Lung (tissue), 16 donors: ENCODE data around the gene ADAM23. TPM values are rescaled to one million over a fixed set of nuclear protein-coding genes. Genes with fewer than 3 reads are reported as not detected.
"Not testable (repeated sequence)": the region's sequence is repeated elsewhere in the genome, so short reads cannot be mapped to it uniquely, and the experiment has no call there.

Source experiments
- ATAC-seq: fragments of 200-7000 bp; cut with Tn5 transposase; one replicate; pipeline ENCODE4 v1.9.1; 2020; ENCODE audit warnings: moderate number of reproducible peaks; ENCODE audit not compliant: insufficient read depth, low FRiP score
- DNase-seq, 3 donors: peaks; one replicate each; pipeline ENCODE4 v3.0.0-alpha.2; 2013 to 2017
- H3K27ac ChIP-seq, 2 donors: one replicate each; pipeline ENCODE4 v1.5.1; 2013; ENCODE audit warnings: mild to moderate bottlenecking in 2 of 2, moderate library complexity in 2 of 2, control low read depth in 1 of 2, inconsistent platforms in 1 of 2, low read depth in 1 of 2, low read length in 1 of 2
- H3K27me3 ChIP-seq, 3 donors: one replicate each; pipeline ENCODE4 v1.5.1; 2013; ENCODE audit warnings: low read length in 2 of 3; ENCODE audit not compliant: control insufficient read depth in 3 of 3, insufficient read depth in 3 of 3
- H3K36me3 ChIP-seq, 4 donors: one replicate each; pipeline ENCODE4 v1.5.1; 2013; ENCODE audit warnings: low read length in 4 of 4, mild to moderate bottlenecking in 1 of 4, moderate library complexity in 1 of 4; ENCODE audit not compliant: control insufficient read depth in 4 of 4, insufficient read depth in 4 of 4
- H3K4me1 ChIP-seq, 5 donors: one replicate each; pipeline ENCODE4 v1.5.1; 2013; ENCODE audit warnings: low read length in 5 of 5, mild to moderate bottlenecking in 2 of 5, moderate library complexity in 1 of 5; ENCODE audit not compliant: control insufficient read depth in 5 of 5, insufficient read depth in 5 of 5
- H3K4me3 ChIP-seq: one replicate; pipeline ENCODE4 v1.5.1; 2013; ENCODE audit warnings: mild to moderate bottlenecking, control low read depth, moderate library complexity
- H3K9ac ChIP-seq, 2 donors: one replicate each; pipeline ENCODE4 v1.5.1; 2013; ENCODE audit warnings: low read length in 2 of 2, control low read depth in 1 of 2; ENCODE audit not compliant: insufficient read depth in 1 of 2
- H3K9me3 ChIP-seq, 4 donors: one replicate each; pipeline ENCODE4 v1.5.1; 2013; ENCODE audit warnings: low read length in 3 of 4, mild to moderate bottlenecking in 1 of 4, moderate library complexity in 1 of 4; ENCODE audit not compliant: control insufficient read depth in 4 of 4, insufficient read depth in 3 of 4
- WGBS, 2 donors: extraction: QIAGEN DNeasy Blood & Tissue Kit; methylation state at CpG; one replicate each; pipeline ENCODE4 v1.1.7; 2013; 5-methylcytosine and 5-hydroxymethylcytosine counted together
- long read RNA-seq, 5 donors: transcript quantifications; one replicate each; lab custom pipeline, GENCODE V29; 2026
- polyA plus RNA-seq, 2 donors: library from polyadenylated mRNA; stranded (reverse); fragments of 200-250 nt; gene quantifications; one replicate each; pipeline ENCODE4 v1.2.1, GENCODE V29; 2013
- total RNA-seq, 2 donors: library from RNA; depleted of rRNA in 1 of 2; stranded (reverse); fragments of >200 nt in 1 of 2; gene quantifications; one replicate each; pipeline ENCODE4 v1.2.1, GENCODE V29; 2014 to 2021
- TF ChIP-seq, protein P1 (sequence below): IDR thresholded peaks from 2 replicates; pipeline ENCODE4 v1.5.1; 2012; ENCODE audit warnings: mild to moderate bottlenecking; ENCODE audit errors: control extremely low read depth, extremely low read depth
- donor health status: control.
- donor health status: control.
- donor health status: Bipolar disorder and iron deficiency.
- donor health status: healthy.
- donor health status: DM: yes; HTN: yes; CAD: no.

ADAM23 gene, protein sequence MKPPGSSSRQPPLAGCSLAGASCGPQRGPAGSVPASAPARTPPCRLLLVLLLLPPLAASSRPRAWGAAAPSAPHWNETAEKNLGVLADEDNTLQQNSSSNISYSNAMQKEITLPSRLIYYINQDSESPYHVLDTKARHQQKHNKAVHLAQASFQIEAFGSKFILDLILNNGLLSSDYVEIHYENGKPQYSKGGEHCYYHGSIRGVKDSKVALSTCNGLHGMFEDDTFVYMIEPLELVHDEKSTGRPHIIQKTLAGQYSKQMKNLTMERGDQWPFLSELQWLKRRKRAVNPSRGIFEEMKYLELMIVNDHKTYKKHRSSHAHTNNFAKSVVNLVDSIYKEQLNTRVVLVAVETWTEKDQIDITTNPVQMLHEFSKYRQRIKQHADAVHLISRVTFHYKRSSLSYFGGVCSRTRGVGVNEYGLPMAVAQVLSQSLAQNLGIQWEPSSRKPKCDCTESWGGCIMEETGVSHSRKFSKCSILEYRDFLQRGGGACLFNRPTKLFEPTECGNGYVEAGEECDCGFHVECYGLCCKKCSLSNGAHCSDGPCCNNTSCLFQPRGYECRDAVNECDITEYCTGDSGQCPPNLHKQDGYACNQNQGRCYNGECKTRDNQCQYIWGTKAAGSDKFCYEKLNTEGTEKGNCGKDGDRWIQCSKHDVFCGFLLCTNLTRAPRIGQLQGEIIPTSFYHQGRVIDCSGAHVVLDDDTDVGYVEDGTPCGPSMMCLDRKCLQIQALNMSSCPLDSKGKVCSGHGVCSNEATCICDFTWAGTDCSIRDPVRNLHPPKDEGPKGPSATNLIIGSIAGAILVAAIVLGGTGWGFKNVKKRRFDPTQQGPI
- 1 to 10 TPM; 1.6 to 1.7 TPM for total RNA-seq
- under 1 TPM; 0.57 to 0.76 TPM for polyA plus RNA-seq
- long read RNA-seq, donor 1: 0 reads
- long read RNA-seq, donor 2: 0 reads
- long read RNA-seq, donor 3: 0 reads
- long read RNA-seq, donor 4: 0 reads
- long read RNA-seq, donor 5, full-length matches to known transcripts: 1 of 1 reads
- long read RNA-seq, donor 5, partial matches to known transcripts: 0 of 1 reads
- long read RNA-seq, donor 5, other reads (novel, unspliced or antisense): 0 of 1 reads

DNA sequence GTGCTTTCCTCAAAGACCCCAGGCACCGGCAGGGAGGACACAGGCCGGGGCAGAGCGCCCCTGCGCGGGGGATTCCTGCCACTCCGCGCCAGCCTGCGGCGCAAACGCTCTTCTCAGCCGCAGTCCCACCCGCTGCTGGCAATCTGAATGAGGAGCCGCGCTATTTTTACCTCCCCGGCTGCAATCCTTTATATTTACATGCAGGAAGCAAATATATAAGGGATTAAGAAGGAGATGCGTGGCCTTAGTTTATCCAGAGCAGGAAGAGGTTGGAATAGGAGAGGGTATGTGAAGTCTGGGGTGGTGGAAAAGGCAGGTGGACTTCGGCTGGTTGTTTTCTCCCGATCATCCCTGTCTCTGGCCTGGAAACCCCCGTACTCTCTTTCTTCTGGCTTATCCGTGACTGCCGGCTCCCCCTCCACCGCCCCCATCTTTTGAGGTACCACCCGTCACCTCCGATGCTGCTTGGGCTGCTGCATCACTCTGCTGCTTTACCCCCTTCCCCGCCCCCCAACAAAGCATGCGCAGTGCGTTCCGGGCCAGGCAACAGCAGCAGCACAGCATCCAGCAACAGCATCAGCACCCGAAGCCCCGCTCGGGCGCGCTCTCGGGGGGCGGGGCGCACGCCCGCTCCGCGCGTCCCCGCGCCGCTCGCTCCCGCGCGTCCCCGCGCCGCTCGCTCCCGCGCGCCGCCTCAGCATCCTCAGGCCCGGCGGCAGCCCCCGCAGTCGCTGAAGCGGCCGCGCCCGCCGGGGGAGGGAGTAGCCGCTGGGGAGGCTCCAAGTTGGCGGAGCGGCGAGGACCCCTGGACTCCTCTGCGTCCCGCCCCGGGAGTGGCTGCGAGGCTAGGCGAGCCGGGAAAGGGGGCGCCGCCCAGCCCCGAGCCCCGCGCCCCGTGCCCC lies at the start of gene ADAM23:
Gene ADAM23, plus strand, starts transcription at position 700 of the 902 bp plus-strand sequence. CDS start 335 bp downstream, outside the sequence.
- H3K27me3 ChIP-seq: peaks cover 6 to 42% (median 32%) of the 10 kb centered on the region in 3 donors
- 0 to 1% methylated on average over 32 to 81 of the region's 81 CpGs for WGBS, 2 donors
- peaks cover 0 to 5% (median 0%) of the 10 kb centered on the region in 4 donors for H3K9me3 ChIP-seq
- no peak within 1 kb of the TSS for H3K9ac ChIP-seq
- peak within 1 kb of the TSS; percentile 36 for H3K4me3 ChIP-seq
- peak within 1 kb of the TSS in 1 of 2 donors; percentile 84 for H3K27ac ChIP-seq
- H3K36me3 ChIP-seq: no peaks in the 10 kb centered on the region
- TF ChIP-seq, protein P1, sequence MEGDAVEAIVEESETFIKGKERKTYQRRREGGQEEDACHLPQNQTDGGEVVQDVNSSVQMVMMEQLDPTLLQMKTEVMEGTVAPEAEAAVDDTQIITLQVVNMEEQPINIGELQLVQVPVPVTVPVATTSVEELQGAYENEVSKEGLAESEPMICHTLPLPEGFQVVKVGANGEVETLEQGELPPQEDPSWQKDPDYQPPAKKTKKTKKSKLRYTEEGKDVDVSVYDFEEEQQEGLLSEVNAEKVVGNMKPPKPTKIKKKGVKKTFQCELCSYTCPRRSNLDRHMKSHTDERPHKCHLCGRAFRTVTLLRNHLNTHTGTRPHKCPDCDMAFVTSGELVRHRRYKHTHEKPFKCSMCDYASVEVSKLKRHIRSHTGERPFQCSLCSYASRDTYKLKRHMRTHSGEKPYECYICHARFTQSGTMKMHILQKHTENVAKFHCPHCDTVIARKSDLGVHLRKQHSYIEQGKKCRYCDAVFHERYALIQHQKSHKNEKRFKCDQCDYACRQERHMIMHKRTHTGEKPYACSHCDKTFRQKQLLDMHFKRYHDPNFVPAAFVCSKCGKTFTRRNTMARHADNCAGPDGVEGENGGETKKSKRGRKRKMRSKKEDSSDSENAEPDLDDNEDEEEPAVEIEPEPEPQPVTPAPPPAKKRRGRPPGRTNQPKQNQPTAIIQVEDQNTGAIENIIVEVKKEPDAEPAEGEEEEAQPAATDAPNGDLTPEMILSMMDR: no peak
- DNase-seq (peak; percentile 77 to 82 (median 81)), ATAC-seq (no peak)
- H3K4me1 ChIP-seq: peaks cover 0 to 14% (median 3%) of the 10 kb centered on the region in 5 donors

DNA sequence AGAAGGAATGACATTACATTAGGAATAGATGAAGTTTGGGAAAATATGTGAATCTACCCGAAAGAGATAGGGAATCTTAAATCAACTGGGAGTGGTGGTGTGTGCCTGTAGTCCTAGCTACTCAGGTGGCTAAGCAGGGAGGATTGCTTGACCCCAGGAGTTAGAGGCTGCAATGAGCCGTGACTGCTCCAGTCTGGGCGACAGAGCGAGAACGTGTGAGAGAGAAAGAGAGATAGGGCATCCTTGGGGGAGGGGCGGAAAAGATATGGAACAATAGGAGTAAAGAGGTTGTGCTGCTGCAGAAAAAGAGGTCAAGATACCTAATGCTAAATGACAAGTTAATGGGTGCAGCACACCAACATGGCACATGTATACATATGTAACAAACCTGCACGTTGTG lies 47.1 kb upstream of the ADAM23 start:
- DNase-seq: no peak
- H3K4me1 ChIP-seq: no peaks in the 10 kb centered on the region
- H3K9ac ChIP-seq: no peak overlapping the region
- H3K4me3 ChIP-seq: no peak overlapping the region
- TF ChIP-seq, protein P1: no peak
- H3K36me3 ChIP-seq: no peaks in the 10 kb centered on the region
- ATAC-seq: no peak
- no peak overlapping the region for H3K27ac ChIP-seq
- WGBS, 2 donors: 72 to 77% methylated on average over 7 of the region's 7 CpGs
- H3K9me3 ChIP-seq: peaks cover 0 to 4% (median 0%) of the 10 kb centered on the region in 4 donors
- H3K27me3 ChIP-seq: no peaks in the 10 kb centered on the region

DNA sequence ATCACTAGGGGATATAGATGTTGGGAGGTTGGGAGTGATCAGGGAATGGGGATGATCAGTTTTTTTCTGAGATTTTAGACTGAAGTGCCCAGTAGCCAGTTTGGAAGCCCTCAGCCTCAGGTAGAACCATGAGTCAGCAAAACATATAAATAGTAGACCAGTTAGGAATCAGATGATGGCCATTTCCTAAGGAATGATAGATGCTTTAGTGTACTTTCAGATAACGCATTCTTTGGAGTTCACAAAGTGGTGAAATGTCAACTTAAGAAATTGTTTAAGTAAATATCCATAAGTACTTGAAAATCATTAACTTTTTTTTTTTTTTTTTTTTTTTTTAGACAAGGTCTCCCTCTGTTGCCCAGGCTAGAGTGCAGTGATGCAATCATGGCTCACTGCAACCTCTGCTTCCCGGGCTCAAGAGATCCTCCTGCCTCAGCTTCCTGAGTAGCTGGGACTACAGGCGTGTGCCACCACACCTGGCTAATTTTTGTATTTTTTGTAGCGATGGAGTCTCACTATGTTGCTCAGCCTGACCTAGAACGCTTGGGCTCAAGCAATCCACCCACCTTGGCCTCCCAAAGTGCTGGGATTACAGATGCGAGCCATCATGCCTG lies 40.3 kb upstream of the ADAM23 start:
- not testable (repeated sequence) for H3K4me3 ChIP-seq, H3K4me1 ChIP-seq, H3K9me3 ChIP-seq, H3K9ac ChIP-seq, H3K27ac ChIP-seq, H3K27me3 ChIP-seq, H3K36me3 ChIP-seq
- DNase-seq (peak in 1 of 3 donors; percentile 22), ATAC-seq (peak; percentile 27)
- 68 to 81% methylated on average over 6 of the region's 6 CpGs for WGBS, 2 donors
